ENCODE results near the gene CDK5RAP2.
"Not testable (repeated sequence)": the region's sequence is repeated elsewhere in the genome, so short reads cannot be mapped to it uniquely, and the experiment has no call there.

The CDK5RAP2 gene

DNA sequence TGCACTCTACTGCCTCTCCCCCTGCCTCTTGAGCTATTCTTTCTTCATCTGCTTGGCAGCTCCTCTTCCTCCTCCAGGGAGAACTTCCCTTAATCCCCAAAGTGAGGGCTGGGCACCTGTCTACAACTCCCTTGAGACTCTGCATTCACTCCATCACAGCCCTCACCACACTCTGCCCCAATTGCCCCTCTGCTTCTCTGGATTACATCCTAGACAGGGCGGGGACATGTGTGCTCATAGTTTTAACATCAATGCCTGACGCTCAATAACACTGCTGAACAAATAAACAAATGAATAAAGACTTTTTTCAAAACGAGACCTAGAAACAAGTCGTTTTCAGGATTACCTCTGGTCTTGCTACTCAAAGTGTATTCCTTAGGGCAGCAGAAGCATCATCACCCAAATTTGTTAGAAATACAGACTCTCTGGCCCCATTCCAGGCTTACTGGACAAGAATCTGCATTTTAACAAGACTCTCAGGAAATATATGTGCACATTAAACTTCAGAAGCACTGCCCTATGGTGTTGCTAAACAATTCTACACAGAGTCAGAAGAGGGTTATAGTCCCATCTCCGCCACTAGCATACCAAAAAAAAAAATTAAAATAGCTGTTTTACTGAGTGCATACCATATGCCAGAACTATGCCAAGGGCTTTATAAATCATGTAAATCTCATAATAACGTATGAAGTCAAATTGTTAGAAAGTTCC is 115.6 kb downstream of the CDK5RAP2 start:
- no peak for DNase-seq

GRCh38 chr9:120463765-120464164 is 116.2 kb downstream of the CDK5RAP2 start:
- no peak for DNase-seq

- DNase-seq = not testable (repeated sequence)
These were observed 118.3 kb downstream of the CDK5RAP2 start for GRCh38 chr9:120461677-120462076.

- DNase-seq = no peak
These were observed 123.7 kb downstream of the CDK5RAP2 start for GRCh38 chr9:120456218-120456617.

- DNase-seq = no peak
These were observed 125.5 kb downstream of the CDK5RAP2 start for GRCh38 chr9:120454467-120454866.

DNA sequence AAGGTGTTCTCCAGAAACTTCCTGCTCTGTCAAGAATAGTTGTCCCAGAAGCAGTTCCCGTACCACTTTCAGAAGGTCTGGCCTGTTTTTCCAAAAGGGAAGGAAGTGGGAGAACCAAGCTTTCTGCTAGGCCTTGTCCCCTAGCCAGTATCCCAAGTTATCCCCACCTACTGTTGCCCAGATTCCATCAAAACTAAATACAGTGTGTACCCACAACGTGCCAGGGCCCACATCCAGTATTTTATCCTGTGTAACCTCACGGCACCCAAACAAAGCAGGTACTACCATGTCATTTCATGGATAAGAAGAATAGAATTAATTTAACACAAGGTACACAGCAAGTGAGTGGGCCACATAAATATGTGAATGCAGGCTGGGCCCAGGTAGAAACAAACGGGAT is 126.2 kb downstream of the CDK5RAP2 start:
- DNase-seq = no peak

DNA sequence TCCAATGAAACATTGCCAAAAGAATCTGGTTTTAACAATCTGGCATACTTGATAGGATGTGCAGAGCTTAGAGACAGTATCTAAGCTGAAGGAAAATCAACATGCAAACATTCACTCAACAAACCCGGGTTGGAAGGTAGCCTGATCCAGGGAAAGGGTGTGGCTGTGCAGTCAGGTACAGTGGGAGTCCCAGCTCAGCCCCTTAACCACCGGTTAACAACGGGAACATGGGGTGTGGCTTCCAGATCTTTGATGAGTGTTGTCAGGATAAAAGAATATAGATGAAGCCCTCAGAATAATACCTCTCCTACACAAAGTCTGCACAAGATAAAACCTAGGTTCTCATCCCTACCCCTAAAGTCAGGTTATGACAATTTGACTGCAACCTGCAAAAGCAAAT is 127.3 kb downstream of the CDK5RAP2 start:
- no peak for DNase-seq

GRCh38 chr9:120450916-120451315 is 129.1 kb downstream of the CDK5RAP2 start:
- DNase-seq = no peak

- DNase-seq = no peak
These were observed 130.4 kb downstream of the CDK5RAP2 start for GRCh38 chr9:120449566-120449965.

DNA sequence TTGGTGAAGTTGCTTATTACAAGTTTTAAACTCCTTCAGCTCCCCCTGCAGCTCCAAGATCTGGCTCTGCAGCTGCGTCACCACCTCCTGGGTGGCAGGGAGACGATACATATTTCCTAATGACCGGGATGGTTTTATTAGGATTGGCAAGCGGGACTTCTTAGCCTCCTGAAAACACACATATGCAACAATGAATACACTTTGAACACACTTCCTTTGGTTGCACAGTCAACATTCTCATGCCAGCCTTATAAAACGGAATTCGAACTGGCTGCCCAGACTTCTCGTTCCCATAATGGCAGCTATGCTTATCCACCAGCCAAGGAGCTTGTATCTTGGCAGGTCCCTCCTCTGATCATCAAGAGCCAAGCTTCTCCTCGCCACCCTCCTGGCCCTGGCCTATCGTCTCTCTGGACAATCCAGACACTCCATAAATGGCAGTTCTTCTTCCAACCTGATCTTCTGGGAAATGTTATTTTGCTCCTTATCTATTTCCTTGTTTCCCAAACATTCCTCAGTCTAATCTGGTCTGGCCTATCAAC is 131.9 kb downstream of the CDK5RAP2 start:
- DNase-seq = no peak

GRCh38 chr9:120446671-120447070 is 133.3 kb downstream of the CDK5RAP2 start:
- DNase-seq = no peak

DNA sequence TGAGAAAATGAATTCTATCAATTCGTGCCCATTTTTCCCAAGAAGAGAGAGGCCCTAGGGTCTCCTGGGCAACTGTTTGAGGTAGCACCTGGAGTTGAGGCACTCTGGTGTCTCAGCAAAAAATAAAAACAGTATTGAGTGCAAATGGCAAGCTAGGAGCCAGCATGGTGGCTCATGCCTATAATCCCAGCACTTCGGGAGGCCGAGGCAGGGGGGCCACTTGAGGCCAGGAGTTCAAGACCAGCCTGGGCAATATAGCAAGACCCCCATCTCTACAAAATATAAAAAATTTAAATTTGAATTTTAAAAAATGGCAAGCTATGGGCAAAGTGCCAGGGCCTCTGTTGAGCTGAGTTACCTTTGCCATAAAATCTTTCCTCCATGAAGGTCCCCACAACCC is 136.0 kb downstream of the CDK5RAP2 start:
- no peak for DNase-seq

DNA sequence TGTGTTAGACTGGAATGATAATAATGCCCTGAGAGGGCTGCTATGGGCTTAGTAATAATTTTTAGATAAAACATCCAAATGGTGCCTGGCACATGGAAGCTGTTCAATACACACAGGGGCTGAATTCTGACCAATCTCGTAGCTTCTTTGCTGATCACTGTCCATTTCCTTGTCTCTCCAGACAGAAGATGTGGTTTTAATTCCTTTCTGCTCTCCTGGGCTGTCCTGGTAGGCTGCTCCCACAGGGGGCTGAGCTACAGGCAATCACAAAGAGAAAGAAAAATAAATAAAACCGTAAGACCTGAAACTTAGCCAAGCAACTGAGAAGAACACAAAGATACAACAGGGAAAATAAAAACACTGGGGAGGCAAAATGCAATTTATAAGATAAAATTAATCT is 136.5 kb downstream of the CDK5RAP2 start:
- DNase-seq = no peak

DNA sequence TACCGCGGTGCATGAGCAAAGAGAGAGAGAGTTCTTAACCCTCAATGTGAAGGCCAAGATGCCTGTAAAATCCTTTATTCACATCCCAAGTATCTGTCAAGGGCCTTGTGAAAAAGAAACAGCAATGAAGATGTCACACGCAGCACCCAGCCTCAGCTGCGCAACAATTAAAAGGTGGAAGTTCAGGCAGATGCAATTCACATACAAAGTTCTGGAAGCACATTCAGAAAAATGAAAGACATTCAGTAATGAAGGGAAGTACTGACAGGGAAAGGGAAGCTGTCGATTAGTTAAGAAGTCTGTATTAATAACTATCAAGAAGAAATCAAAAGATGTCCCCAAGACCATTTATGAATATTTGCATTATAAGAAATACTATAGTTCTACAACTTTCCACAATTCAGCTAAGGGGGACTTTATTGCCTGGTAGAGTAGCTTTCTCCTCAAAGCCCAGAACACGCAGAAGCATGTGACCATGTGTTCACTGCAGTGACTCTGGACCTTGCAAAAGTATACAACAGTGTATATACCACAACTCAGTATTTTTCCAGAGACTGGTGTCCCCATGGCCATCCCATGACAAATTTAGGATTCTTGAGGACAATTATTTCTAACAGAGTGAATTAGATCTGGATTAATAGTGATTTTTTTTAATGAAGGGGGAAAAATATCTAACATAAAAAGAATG is 137.5 kb downstream of the CDK5RAP2 start:
- DNase-seq = no peak

GRCh38 chr9:120441426-120442307 is 138.3 kb downstream of the CDK5RAP2 start:
- no peak for DNase-seq

DNA sequence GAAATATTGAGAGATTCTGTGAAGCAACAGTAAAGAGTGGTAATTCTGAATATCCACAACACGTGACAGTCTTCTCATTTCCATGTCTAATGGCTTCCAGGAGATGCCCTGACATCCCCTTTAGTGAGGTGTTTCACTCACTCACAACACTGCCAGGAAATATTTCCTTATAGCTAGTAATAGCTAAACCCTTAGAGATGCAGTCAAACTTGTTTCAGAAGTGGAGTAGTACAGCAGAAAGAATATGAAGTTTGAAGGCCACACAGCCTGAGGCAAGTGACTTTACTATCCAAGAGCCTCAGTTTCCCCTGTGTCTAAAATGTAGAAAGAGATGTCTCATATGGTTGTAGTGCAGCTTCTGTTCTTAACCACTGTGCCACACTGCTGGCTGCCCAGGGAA is 139.2 kb downstream of the CDK5RAP2 start:
- DNase-seq = no peak

GRCh38 chr9:120439926-120440325 is 140.0 kb downstream of the CDK5RAP2 start:
- DNase-seq = no peak

DNA sequence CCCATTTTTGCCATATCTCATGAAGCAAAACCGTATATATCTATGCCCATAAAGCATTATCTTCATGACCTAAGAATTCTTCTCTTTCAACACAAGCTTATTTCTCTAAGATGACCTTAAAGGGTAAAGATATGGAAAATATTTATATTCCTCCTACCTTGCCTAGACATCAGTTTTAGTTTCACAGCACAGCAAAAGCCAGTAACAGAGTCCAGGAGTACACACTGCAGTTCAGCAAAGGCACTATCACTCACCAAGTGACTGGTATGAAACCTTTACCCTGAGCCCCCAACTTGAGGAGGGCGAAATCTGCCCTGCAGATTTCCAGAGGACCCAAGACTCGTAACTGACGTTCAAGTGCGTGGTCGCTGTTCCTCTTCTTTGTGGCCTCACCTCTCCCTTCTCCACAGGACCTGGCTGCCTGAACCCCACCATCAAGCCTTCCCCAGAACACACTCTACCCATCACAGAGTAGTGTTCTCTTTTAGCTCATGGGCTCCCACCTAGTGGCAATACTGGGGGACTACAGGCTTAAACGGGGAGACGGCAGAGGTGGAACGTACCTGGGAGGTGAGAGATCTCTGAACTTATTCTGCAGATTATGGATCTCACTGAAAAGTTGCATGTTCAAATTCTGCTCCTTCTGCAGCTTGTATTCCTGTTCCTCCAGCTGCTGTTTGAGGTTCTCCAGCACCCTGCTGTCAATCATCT is 141.0 kb downstream of the CDK5RAP2 start:
- DNase-seq = no peak

DNA sequence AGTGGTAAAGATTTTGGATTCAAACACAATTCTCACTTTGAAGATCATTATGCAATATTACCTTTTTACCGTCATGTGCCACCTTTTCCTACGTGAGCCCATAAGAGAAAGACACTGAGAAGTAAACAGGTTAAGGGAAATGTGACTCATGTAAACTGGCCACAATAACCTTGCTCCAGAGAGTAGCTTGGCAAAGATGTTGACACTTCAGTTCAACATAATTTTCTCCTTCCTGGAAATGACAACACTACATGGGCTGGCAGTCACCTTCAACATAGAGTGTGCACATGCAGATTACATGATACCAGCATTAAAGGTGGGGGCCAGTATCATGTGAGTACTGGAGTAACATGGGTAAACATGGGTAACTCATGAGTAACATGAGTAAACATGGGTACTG is 141.9 kb downstream of the CDK5RAP2 start:
- DNase-seq = no peak

GRCh38 chr9:120436983-120437475 is 142.9 kb downstream of the CDK5RAP2 start:
- DNase-seq = no peak

- no peak for DNase-seq
These were observed 143.5 kb downstream of the CDK5RAP2 start for GRCh38 chr9:120436446-120436845.

GRCh38 chr9:120435091-120435490 is 144.9 kb downstream of the CDK5RAP2 start:
- no peak for DNase-seq

DNA sequence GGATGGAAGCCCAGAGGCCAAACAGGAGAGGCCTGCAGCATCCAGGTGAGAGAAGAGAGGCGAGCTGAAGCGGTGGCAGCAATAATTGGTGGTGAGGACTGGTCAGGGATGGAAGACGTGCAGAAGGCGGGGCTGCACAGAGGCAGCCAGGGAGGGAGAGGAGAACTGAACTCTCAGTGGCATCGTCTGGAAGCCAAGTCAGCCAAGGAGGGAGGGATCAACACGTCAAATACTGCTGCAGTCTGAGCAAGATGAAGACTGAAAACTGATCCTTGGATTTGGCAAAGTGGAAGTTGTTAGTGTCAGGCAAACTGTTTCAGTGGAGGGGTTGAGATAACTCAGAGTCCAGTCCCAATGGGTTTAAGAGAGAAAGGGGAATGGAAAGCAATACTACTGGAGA is 145.4 kb downstream of the CDK5RAP2 start:
- DNase-seq = no peak

All from NCI-H1436 treated with DMSO at 0.1 percent for 48 hours (cell line).